ENCODE results near the gene SYTL3. TPM values are rescaled to one million over a fixed set of nuclear protein-coding genes. Genes with fewer than 3 reads are reported as not detected.
"Not testable (repeated sequence)": the region's sequence is repeated elsewhere in the genome, so short reads cannot be mapped to it uniquely, and the experiment has no call there.

The SYTL3 gene
- total RNA-seq, 1 experiment from 2014 or later = 0.09 TPM

GRCh38 chr6:158674342-158675131 lies 24.7 kb downstream of the SYTL3 start:
- H3K23ac ChIP-seq (ENCODE audit: insufficient read length, low read depth, low read length) = no peak overlapping the region
- no peak overlapping the region for H4K91ac ChIP-seq (ENCODE audit: insufficient read length, low read depth, low read length)
- no peak overlapping the region for H3K9ac ChIP-seq (ENCODE audit: extremely low read depth, insufficient read length, low read length)
- H2BK15ac ChIP-seq (ENCODE audit: low read depth, low read length) = no peak overlapping the region
- no peak overlapping the region for H3K4me3 Mint-ChIP-seq
- no CpG with 5 or more reads among the region's 14 CpGs for WGBS (ENCODE audit: extremely low coverage, insufficient read length, low lambda C conversion rate)
- no peak overlapping the region for H2AK5ac ChIP-seq (ENCODE audit: insufficient read length, low read length)
- H2BK12ac ChIP-seq (ENCODE audit: insufficient read length, low read depth, low read length) = no peak overlapping the region
- H3K23me2 ChIP-seq (ENCODE audit: insufficient read length, low read depth, low read length, poor library complexity, severe bottlenecking) = no peaks in the 10 kb centered on the region
- H3K18ac ChIP-seq (ENCODE audit: insufficient read length, low read depth, low read length) = no peak overlapping the region
- H2BK5ac ChIP-seq (ENCODE audit: insufficient read length, low read length) = no peak overlapping the region
- no peaks in the 10 kb centered on the region for H3K79me1 ChIP-seq (ENCODE audit: insufficient read depth, low read depth, low read length, poor library complexity, severe bottlenecking)
- no peaks in the 10 kb centered on the region for H3K27me3 ChIP-seq (ENCODE audit: insufficient read depth, low read length)
- no peak overlapping the region for H2BK20ac ChIP-seq (ENCODE audit: low read depth, low read length, poor library complexity, severe bottlenecking)
- DNase-seq = no peak
- no peak for TF ChIP-seq CTCF (conservative IDR thresholded peaks at IDR 0.05)
- H3K36me3 Mint-ChIP-seq (ENCODE audit: insufficient read depth in 1 of 3, low read depth in 3 of 3) = no peaks in the 10 kb centered on the region
- H3K27ac ChIP-seq (ENCODE audit: insufficient read length, low read depth, low read length) = no peak overlapping the region
- H3K4me1 Mint-ChIP-seq = peaks cover 7 to 11% of the 10 kb centered on the region in 2 experiments
- H3K9me3 ChIP-seq (ENCODE audit: control insufficient read depth, low read depth, low read length) = no peaks in the 10 kb centered on the region
- H2BK120ac ChIP-seq (ENCODE audit: low read depth, low read length, poor library complexity, severe bottlenecking) = no peak overlapping the region
- no peak overlapping the region for H3K4me2 ChIP-seq (ENCODE audit: insufficient read depth, insufficient read length, low read length)
- H3K9me3 Mint-ChIP-seq = no peaks in the 10 kb centered on the region
- H3K27ac Mint-ChIP-seq = no peak overlapping the region
- H4K5ac ChIP-seq (ENCODE audit: insufficient read length, low read depth, low read length) = no peak overlapping the region
- H4K8ac ChIP-seq (replicated peaks; ENCODE audit: insufficient read length, low read depth, low read length) = no peak overlapping the region
- no peak overlapping the region for H3K14ac ChIP-seq (ENCODE audit: insufficient read depth, low read length)
- H4K20me1 ChIP-seq (ENCODE audit: control insufficient read depth, insufficient read depth, insufficient read length) = no peaks in the 10 kb centered on the region
- H3K27me3 Mint-ChIP-seq (ENCODE audit: low read depth) = peaks cover 2% of the 10 kb centered on the region; the same call in 1 of the 2 replicates
- no peak overlapping the region for H3K56ac ChIP-seq (ENCODE audit: insufficient read length, low read depth, low read length)
- H3K79me2 ChIP-seq (ENCODE audit: insufficient read depth, low read length) = no peaks in the 10 kb centered on the region
- H3K4me1 ChIP-seq (ENCODE audit: insufficient read depth, low read length) = no peaks in the 10 kb centered on the region
- H3T11ph ChIP-seq (ENCODE audit: low read length) = no peak overlapping the region
- no peak overlapping the region for H2AFZ ChIP-seq (ENCODE audit: low read length)
- H3K4ac ChIP-seq (ENCODE audit: low read depth, low read length) = no peak overlapping the region

- not testable (repeated sequence) for H4K20me1 ChIP-seq (ENCODE audit: control insufficient read depth, insufficient read depth, insufficient read length); H3K9me3 ChIP-seq (ENCODE audit: control insufficient read depth, low read depth, low read length); H3K9me3 Mint-ChIP-seq; H3K56ac ChIP-seq (ENCODE audit: insufficient read length, low read depth, low read length); H2AK5ac ChIP-seq (ENCODE audit: insufficient read length, low read length); H3K79me2 ChIP-seq (ENCODE audit: insufficient read depth, low read length); H4K8ac ChIP-seq (replicated peaks; ENCODE audit: insufficient read length, low read depth, low read length); H3K4me3 Mint-ChIP-seq; H3K27me3 Mint-ChIP-seq (ENCODE audit: low read depth); H2BK15ac ChIP-seq (ENCODE audit: low read depth, low read length); H3K23ac ChIP-seq (ENCODE audit: insufficient read length, low read depth, low read length); H3K79me1 ChIP-seq (ENCODE audit: insufficient read depth, low read depth, low read length, poor library complexity, severe bottlenecking); H3K27ac Mint-ChIP-seq; H3T11ph ChIP-seq (ENCODE audit: low read length); H3K18ac ChIP-seq (ENCODE audit: insufficient read length, low read depth, low read length); H3K4ac ChIP-seq (ENCODE audit: low read depth, low read length); H3K14ac ChIP-seq (ENCODE audit: insufficient read depth, low read length); H2BK12ac ChIP-seq (ENCODE audit: insufficient read length, low read depth, low read length); H2BK20ac ChIP-seq (ENCODE audit: low read depth, low read length, poor library complexity, severe bottlenecking); H3K9ac ChIP-seq (ENCODE audit: extremely low read depth, insufficient read length, low read length); H3K27me3 ChIP-seq (ENCODE audit: insufficient read depth, low read length); H2AFZ ChIP-seq (ENCODE audit: low read length); H3K4me1 ChIP-seq (ENCODE audit: insufficient read depth, low read length); H4K91ac ChIP-seq (ENCODE audit: insufficient read length, low read depth, low read length); H3K36me3 Mint-ChIP-seq (ENCODE audit: insufficient read depth in 1 of 3, low read depth in 3 of 3); H3K23me2 ChIP-seq (ENCODE audit: insufficient read length, low read depth, low read length, poor library complexity, severe bottlenecking); H2BK5ac ChIP-seq (ENCODE audit: insufficient read length, low read length); H4K5ac ChIP-seq (ENCODE audit: insufficient read length, low read depth, low read length); DNase-seq; H3K4me2 ChIP-seq (ENCODE audit: insufficient read depth, insufficient read length, low read length); H2BK120ac ChIP-seq (ENCODE audit: low read depth, low read length, poor library complexity, severe bottlenecking); H3K27ac ChIP-seq (ENCODE audit: insufficient read length, low read depth, low read length)
- H3K4me1 Mint-ChIP-seq = peaks cover 7 to 11% of the 10 kb centered on the region in 2 experiments
- no CpG with 5 or more reads among the region's 3 CpGs for WGBS (ENCODE audit: extremely low coverage, insufficient read length, low lambda C conversion rate)
These were observed 27.2 kb downstream of the SYTL3 start for GRCh38 chr6:158677094-158677493.

Measured in H9 (cell line).